ENCODE data around the gene CIC. TPM values are rescaled to one million over a fixed set of nuclear protein-coding genes. Genes with fewer than 3 reads are reported as not detected.

Gene CIC
- total and polyA plus RNA-seq, 2 of the 13 experiments (the other 11 are each of a cell fraction or from before 2014, with no cell fraction given) = 5.9 to 8.0 TPM

GRCh38 chr19:42283188-42284065, 14.4 kb downstream of the CIC start (continued):
- no peak for TF ChIP-seq ZNF275 (CRISPR knock-in tag; IDR thresholded peaks at IDR 0.05; ENCODE audit: borderline replicate concordance)
- TF ChIP-seq ATF4 (CRISPR knock-in tag; IDR thresholded peaks at IDR 0.05) = no peak
- TF ChIP-seq ZNF17 (CRISPR knock-in tag; IDR thresholded peaks at IDR 0.05) = no peak
- no peak for TF ChIP-seq STAT5B (CRISPR knock-in tag; IDR thresholded peaks at IDR 0.05)
- no peak for TF ChIP-seq ZNF101 (CRISPR knock-in tag; IDR thresholded peaks at IDR 0.05; ENCODE audit: borderline replicate concordance, low read depth)
- no peak for TF ChIP-seq ZNF235 (CRISPR knock-in tag; IDR thresholded peaks at IDR 0.05; ENCODE audit: borderline replicate concordance)
- TF ChIP-seq MXD1 (CRISPR knock-in tag; IDR thresholded peaks at IDR 0.05) = no peak; the same call in 1 of the 2 replicates
- TF ChIP-seq GTF2F1 (IDR thresholded peaks at IDR 0.05; ENCODE audit: low read length) = no peak
- no peak for TF ChIP-seq NR2F6 (IDR thresholded peaks at IDR 0.05)
- no peak for TF ChIP-seq NR2F6 (CRISPR knock-in tag; IDR thresholded peaks at IDR 0.05)
- no peak for TF ChIP-seq ZNF713 (CRISPR knock-in tag; IDR thresholded peaks at IDR 0.05)
- no peak for TF ChIP-seq ATRX (CRISPR knock-in tag; IDR thresholded peaks at IDR 0.05; ENCODE audit: borderline replicate concordance)
- TF ChIP-seq ZNF446 (CRISPR knock-in tag; IDR thresholded peaks at IDR 0.05) = no peak
- TF ChIP-seq THAP9 (CRISPR knock-in tag; IDR thresholded peaks at IDR 0.05; ENCODE audit: borderline replicate concordance) = 0 out of 2 replicates have a peak, but pooled peaks have one; percentile 13
- no peak for TF ChIP-seq ZNF737 (CRISPR knock-in tag; IDR thresholded peaks at IDR 0.05; ENCODE audit: borderline replicate concordance)
- TF ChIP-seq KLF12 (CRISPR knock-in tag; IDR thresholded peaks at IDR 0.05; ENCODE audit: borderline replicate concordance) = no peak
- 0 out of 2 replicates have a peak, but pooled peaks have one; percentile 25 for TF ChIP-seq ZNF598 (CRISPR knock-in tag; IDR thresholded peaks at IDR 0.05; ENCODE audit: borderline replicate concordance)
- peak; percentile 60 for TF ChIP-seq POLR2G (IDR thresholded peaks at IDR 0.05; ENCODE audit: low read depth, low read length)
- TF ChIP-seq ZBTB8A (CRISPR knock-in tag; IDR thresholded peaks at IDR 0.05; ENCODE audit: borderline replicate concordance, low read depth) = no peak
- TF ChIP-seq ZNF841 (CRISPR knock-in tag; IDR thresholded peaks at IDR 0.05; ENCODE audit: borderline replicate concordance) = no peak
- TF ChIP-seq PREB (CRISPR knock-in tag; IDR thresholded peaks at IDR 0.05) = no peak
- TF ChIP-seq SOX5 (CRISPR knock-in tag; IDR thresholded peaks at IDR 0.05; ENCODE audit: borderline replicate concordance) = no peak
- no peak for TF ChIP-seq HCFC1 (IDR thresholded peaks at IDR 0.05; ENCODE audit: low read depth, low read length)
- no peak for TF ChIP-seq XRCC5 (optimal IDR thresholded peaks at IDR 0.05; ENCODE audit: low read length)
